Activated naive CD8-positive, alpha-beta T cell treated with anti-CD3 and anti-CD28 coated beads, Interleukin-2, amount 50 U/mL, for 24 hours (primary cell): ENCODE results near the gene ITGB5.

Experiments
- ATAC-seq: fragments of 150-1000 bp; cut with Tn5 transposase; one replicate; pipeline ENCODE4 v1.10.0; 2021
- DNase-seq: peaks from one replicate; pipeline ENCODE4 v3.0.0; 2021
- H3K27ac Mint-ChIP-seq: one replicate; pipeline ENCODE4 v1.8.0; 2021; ENCODE audit warnings: mild to moderate bottlenecking, mixed read lengths
- H3K27me3 Mint-ChIP-seq: one replicate; pipeline ENCODE4 v1.8.0; 2021; ENCODE audit warnings: mixed read lengths
- H3K36me3 Mint-ChIP-seq: one replicate; pipeline ENCODE4 v1.8.0; 2021; ENCODE audit warnings: low read depth, mixed read lengths
- H3K4me1 Mint-ChIP-seq: one replicate; pipeline ENCODE4 v1.8.0; 2021; ENCODE audit warnings: mixed read lengths
- H3K4me3 Mint-ChIP-seq: one replicate; pipeline ENCODE4 v1.8.0; 2021; ENCODE audit warnings: mild to moderate bottlenecking, moderate library complexity, mixed read lengths
- H3K9me3 Mint-ChIP-seq: one replicate; pipeline ENCODE4 v1.8.0; 2021; ENCODE audit warnings: mixed read lengths

ITGB5 gene

GRCh38 chr3:124887177-124887931 is at the start of gene ITGB5:
Gene ITGB5, minus strand, starts transcription at chr3:124887365. Its CDS starts 365 bp downstream, at chr3:124887000.
- peak; percentile 46 for DNase-seq

DNA sequence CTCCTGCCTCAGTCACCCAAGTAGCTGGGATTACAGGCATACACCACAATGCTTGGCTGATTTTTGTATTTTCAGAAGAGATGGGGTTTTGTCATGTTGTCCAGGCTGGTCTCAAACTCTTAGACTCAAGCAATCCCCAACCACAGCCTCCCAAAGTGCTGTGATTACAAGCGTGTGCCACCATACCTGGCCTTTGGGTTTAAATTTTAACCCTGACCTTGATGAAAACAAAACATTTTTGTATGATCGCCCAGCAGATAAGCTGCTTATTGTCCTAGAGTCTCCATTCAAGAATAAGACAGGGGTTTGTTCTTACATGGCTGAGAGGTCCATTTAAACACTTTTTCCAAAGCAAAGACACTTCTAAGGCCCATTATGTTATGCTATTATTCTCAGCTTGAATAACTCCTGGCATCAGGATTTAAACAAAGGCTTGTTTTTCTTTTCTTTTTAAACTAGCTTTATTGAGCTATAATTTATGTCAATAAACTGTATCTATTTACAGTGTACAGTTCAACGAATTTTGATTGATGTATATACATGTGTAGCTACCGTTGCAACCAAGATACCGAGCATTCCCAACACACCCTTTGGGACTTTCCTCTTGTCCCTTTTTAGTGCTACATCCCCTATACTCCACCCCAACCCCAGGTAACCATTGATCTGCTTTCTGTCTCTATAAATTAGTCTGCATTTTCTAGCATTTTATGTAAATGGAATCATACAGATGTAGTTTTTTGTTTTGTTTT is 48.8 kb upstream of the ITGB5 start:
- peaks cover 5% of the 10 kb centered on the region for H3K27me3 Mint-ChIP-seq
- no peaks in the 10 kb centered on the region for H3K4me1 Mint-ChIP-seq
- no peak overlapping the region for H3K27ac Mint-ChIP-seq
- H3K36me3 Mint-ChIP-seq: no peaks in the 10 kb centered on the region
- no peak for ATAC-seq
- no peak overlapping the region for H3K4me3 Mint-ChIP-seq
- no peak for DNase-seq
- no peaks in the 10 kb centered on the region for H3K9me3 Mint-ChIP-seq

More at GRCh38 chr3:124887177-124887931, at the start of gene ITGB5:
- peak; percentile 83 for ATAC-seq
- Mint-ChIP-seq H3K4me3 (peak within 1 kb of the TSS; percentile 57), H3K36me3 (no peaks in the 10 kb centered on the region), H3K4me1 (peaks cover 8% of the 10 kb centered on the region), H3K27ac (no peak within 1 kb of the TSS), H3K9me3 (no peaks in the 10 kb centered on the region), H3K27me3 (peaks cover 53% of the 10 kb centered on the region)

DNA sequence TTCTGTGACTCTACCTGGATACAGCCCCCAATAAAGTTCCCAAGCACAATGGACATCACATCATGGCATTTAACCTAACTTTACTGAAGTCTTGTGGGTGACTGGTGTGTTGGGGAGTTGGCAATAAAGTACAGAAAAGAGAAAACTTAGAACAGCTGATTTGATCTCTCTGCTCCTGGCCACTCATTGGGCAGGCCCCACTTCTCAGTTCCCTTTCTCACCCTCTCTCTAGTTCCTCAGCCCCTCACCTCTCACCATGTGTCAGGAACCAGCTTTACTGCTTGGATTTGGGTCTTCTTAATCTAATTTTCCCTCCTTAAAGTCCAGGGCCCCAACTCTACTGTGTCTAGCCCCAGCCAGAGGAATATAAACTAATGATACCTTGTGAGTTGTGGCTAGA is 48.1 kb upstream of the ITGB5 start:
- Mint-ChIP-seq H3K9me3 (no peaks in the 10 kb centered on the region), H3K27ac (no peak overlapping the region), H3K4me1 (no peaks in the 10 kb centered on the region), H3K27me3 (peaks cover 8% of the 10 kb centered on the region), H3K4me3 (no peak overlapping the region), H3K36me3 (no peaks in the 10 kb centered on the region)
- DNase-seq: no peak
- ATAC-seq: no peak

- H3K4me1 Mint-ChIP-seq: no peaks in the 10 kb centered on the region
- peaks cover 12% of the 10 kb centered on the region for H3K27me3 Mint-ChIP-seq
- DNase-seq (no peak), ATAC-seq (no peak)
- H3K9me3 Mint-ChIP-seq: no peaks in the 10 kb centered on the region
- no peaks in the 10 kb centered on the region for H3K36me3 Mint-ChIP-seq
- H3K27ac Mint-ChIP-seq: no peak within 1 kb of the TSS
- H3K4me3 Mint-ChIP-seq: no peak within 1 kb of the TSS
These were observed 47.4 kb upstream of the ITGB5 start, which contains the start of gene MUC13 for GRCh38 chr3:124934577-124934976. Gene MUC13, minus strand, starts transcription at chr3:124934751. Its CDS starts 39 bp downstream, at chr3:124934712.

- H3K9me3 Mint-ChIP-seq: no peaks in the 10 kb centered on the region
- peaks cover 17% of the 10 kb centered on the region for H3K27me3 Mint-ChIP-seq
- peak; percentile 62 for DNase-seq
- no peak overlapping the region for H3K4me3 Mint-ChIP-seq
- ATAC-seq: no peak
- H3K27ac Mint-ChIP-seq: no peak overlapping the region
- no peaks in the 10 kb centered on the region for H3K36me3 Mint-ChIP-seq
- no peaks in the 10 kb centered on the region for H3K4me1 Mint-ChIP-seq
These were observed 41.4 kb upstream of the ITGB5 start for GRCh38 chr3:124928333-124929202.

DNA sequence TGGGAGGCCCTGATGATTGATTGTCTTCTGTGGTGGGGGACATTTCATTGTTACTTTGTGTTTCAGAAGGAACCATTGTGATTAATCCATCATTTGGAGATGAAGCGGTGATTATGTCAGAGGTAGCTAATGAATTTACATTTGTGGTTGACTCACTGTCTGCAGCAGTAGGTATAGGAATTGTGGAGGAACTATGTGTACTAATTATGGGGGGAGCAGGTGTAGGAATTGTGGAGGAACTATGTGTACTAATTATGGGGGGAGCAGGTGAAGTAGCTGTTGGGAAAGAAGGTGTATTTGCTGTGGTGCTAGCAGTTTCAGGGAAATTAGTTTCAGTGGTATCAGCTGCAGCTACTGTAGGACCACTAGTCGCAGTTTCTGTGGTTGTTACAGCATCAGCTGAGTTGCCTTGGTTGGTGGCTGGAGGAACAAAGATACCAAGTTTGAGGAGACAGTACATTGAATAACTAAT is 40.4 kb upstream of the ITGB5 start:
- no peaks in the 10 kb centered on the region for H3K4me1 Mint-ChIP-seq
- ATAC-seq (no peak), DNase-seq (no peak)
- no peak overlapping the region for H3K4me3 Mint-ChIP-seq
- H3K36me3 Mint-ChIP-seq: no peaks in the 10 kb centered on the region
- H3K9me3 Mint-ChIP-seq: no peaks in the 10 kb centered on the region
- H3K27ac Mint-ChIP-seq: no peak overlapping the region
- peaks cover 16% of the 10 kb centered on the region for H3K27me3 Mint-ChIP-seq

DNA sequence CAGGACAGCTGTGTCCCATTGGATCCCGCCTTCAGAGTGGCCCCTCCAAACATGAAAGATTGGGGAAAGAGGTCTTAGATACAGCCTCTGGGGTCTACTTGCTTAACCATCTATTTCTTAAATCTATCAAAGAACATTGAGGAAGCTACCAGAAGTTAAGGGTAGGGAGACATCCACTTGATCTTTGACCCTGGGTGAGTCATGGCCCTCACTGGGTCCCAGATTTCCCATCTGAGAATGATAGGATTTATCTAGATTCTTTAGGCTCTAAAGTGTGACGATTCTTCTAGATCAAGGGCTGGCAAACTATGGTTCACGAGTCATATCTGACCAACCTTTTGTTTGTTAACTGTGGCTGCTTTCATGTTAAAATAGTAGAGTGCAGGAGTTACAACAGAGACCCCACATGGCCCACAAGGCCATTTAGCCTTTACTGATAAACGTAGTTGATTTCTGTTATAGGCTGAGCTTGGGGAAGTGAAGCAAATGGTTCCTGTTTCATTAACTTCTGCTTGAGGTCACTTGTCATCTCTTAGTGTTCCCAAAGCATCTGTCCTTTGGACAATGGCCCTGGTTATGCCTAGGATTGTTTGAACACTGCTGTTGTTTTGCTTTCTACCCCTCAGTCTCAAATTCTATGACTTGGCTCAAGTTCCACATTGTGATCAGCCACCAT is 39.4 kb upstream of the ITGB5 start:
- no peak overlapping the region for H3K27ac Mint-ChIP-seq
- H3K36me3 Mint-ChIP-seq: no peaks in the 10 kb centered on the region
- no peak overlapping the region for H3K4me3 Mint-ChIP-seq
- H3K4me1 Mint-ChIP-seq: no peaks in the 10 kb centered on the region
- no peak for DNase-seq
- H3K27me3 Mint-ChIP-seq: peaks cover 16% of the 10 kb centered on the region
- no peak for ATAC-seq
- no peaks in the 10 kb centered on the region for H3K9me3 Mint-ChIP-seq

- no peaks in the 10 kb centered on the region for H3K9me3 Mint-ChIP-seq
- peaks cover 10% of the 10 kb centered on the region for H3K27me3 Mint-ChIP-seq
- no peak for DNase-seq
- no peak overlapping the region for H3K4me3 Mint-ChIP-seq
- no peaks in the 10 kb centered on the region for H3K4me1 Mint-ChIP-seq
- ATAC-seq: no peak
- H3K27ac Mint-ChIP-seq: no peak overlapping the region
- no peaks in the 10 kb centered on the region for H3K36me3 Mint-ChIP-seq
These were observed 37.6 kb upstream of the ITGB5 start for GRCh38 chr3:124924741-124925140.

- H3K27me3 Mint-ChIP-seq: peaks cover 6% of the 10 kb centered on the region
These were observed 36.7 kb upstream of the ITGB5 start for GRCh38 chr3:124923833-124924232.

GRCh38 chr3:124920718-124921117 is 33.6 kb upstream of the ITGB5 start:
- DNase-seq (no peak), ATAC-seq (no peak)
- Mint-ChIP-seq H3K9me3 (no peaks in the 10 kb centered on the region), H3K27me3 (peaks cover 11% of the 10 kb centered on the region), H3K4me1 (no peaks in the 10 kb centered on the region), H3K4me3 (no peak overlapping the region), H3K27ac (no peak overlapping the region), H3K36me3 (no peaks in the 10 kb centered on the region)

More at GRCh38 chr3:124923833-124924232, 36.7 kb upstream of the ITGB5 start:
- Mint-ChIP-seq H3K36me3 (no peaks in the 10 kb centered on the region), H3K27ac (no peak overlapping the region), H3K4me3 (no peak overlapping the region), H3K4me1 (no peaks in the 10 kb centered on the region), H3K9me3 (no peaks in the 10 kb centered on the region)
- ATAC-seq: no peak
- no peak for DNase-seq

DNA sequence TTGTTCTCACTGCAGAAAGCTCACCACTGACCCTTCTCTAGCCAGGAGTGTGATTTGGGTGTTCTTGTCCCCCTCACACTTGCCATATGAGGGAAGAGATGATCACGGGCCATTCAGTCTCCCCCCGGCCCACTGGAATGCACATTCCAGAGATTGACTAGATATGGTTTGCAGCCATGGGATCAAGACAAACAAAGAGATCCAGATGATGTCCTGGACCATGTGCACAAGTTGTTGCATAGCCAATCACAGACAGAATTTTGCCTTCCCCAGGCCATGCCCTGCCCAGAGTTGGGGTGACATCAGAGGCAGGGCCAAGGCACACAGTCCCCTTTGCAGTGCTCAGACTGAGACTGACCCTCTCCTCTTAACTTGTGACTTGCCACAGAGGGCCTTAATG is 32.6 kb upstream of the ITGB5 start:
- no peak for ATAC-seq
- H3K4me1 Mint-ChIP-seq: no peaks in the 10 kb centered on the region
- no peak for DNase-seq
- H3K36me3 Mint-ChIP-seq: no peaks in the 10 kb centered on the region
- no peak overlapping the region for H3K4me3 Mint-ChIP-seq
- H3K27ac Mint-ChIP-seq: no peak overlapping the region
- peaks cover 11% of the 10 kb centered on the region for H3K27me3 Mint-ChIP-seq
- no peaks in the 10 kb centered on the region for H3K9me3 Mint-ChIP-seq

DNA sequence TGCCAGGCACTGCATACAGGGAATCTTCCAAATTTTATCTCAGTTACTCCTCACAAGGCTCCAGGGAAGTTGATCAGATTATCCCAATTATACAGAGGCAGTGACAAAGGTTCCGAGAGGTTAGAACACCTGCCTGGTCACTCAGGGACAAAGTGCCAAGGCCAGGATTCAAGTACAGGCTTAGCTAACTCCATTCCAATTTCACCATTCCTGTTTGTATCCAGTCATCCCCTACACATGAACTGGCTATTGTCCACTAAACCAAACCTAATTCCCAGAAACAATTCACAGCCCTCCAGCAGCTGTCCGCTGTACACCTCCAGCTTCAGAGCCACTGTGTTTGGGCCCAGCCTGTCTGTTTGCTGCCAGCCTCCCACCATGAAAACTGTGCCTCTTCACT is 31.4 kb upstream of the ITGB5 start:
- H3K9me3 Mint-ChIP-seq: no peaks in the 10 kb centered on the region
- H3K4me1 Mint-ChIP-seq: no peaks in the 10 kb centered on the region
- DNase-seq (no peak), ATAC-seq (no peak)
- H3K27me3 Mint-ChIP-seq: peaks cover 9% of the 10 kb centered on the region
- no peaks in the 10 kb centered on the region for H3K36me3 Mint-ChIP-seq
- no peak overlapping the region for H3K4me3 Mint-ChIP-seq
- H3K27ac Mint-ChIP-seq: no peak overlapping the region

DNA sequence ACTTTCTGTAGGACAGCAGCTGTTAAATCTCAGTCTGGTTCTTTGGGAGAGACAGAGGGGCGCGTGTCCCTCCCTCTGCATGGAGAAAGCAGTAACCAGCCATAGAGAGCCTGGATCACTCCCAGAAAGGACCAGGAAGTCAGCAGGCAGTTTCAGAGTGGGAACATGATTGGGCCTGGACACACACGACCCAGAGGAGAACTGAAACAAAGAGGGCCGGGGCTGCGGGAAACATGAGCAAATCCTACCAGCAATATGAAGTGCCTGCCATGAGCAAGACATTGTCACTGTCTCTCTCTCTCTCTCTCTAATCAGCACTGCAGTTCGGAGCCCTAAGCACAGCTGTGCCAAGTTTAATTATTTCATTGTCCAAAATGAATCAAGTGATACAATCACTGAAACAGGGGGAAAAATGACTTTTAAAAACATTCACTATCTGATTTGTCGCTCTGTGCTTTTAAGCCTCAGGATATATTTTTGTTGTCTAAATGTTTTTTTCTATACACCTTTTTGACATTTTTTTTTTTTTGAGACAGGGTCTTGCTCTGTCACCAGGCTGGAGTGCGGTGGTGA is 29.8 kb upstream of the ITGB5 start:
- DNase-seq (no peak), ATAC-seq (no peak)
- H3K27me3 Mint-ChIP-seq: peaks cover 11% of the 10 kb centered on the region
- no peaks in the 10 kb centered on the region for H3K9me3 Mint-ChIP-seq
- no peak overlapping the region for H3K4me3 Mint-ChIP-seq
- no peaks in the 10 kb centered on the region for H3K4me1 Mint-ChIP-seq
- H3K27ac Mint-ChIP-seq: no peak overlapping the region
- no peaks in the 10 kb centered on the region for H3K36me3 Mint-ChIP-seq

- no peak for DNase-seq
- H3K27ac Mint-ChIP-seq: no peak overlapping the region
- ATAC-seq: no peak
- H3K9me3 Mint-ChIP-seq: no peaks in the 10 kb centered on the region
- H3K36me3 Mint-ChIP-seq: no peaks in the 10 kb centered on the region
- H3K4me1 Mint-ChIP-seq: no peaks in the 10 kb centered on the region
- H3K27me3 Mint-ChIP-seq: peaks cover 11% of the 10 kb centered on the region
- no peak overlapping the region for H3K4me3 Mint-ChIP-seq
These were observed 28.1 kb upstream of the ITGB5 start for GRCh38 chr3:124915254-124915653.
